Measurements from ENCODE around the gene TMEM184B. TPM values are rescaled to one million over a fixed set of nuclear protein-coding genes. Genes with fewer than 3 reads are reported as not detected.
A peak's percentile ranks its signal among the peaks of the same experiment; 100 is the strongest.

The TMEM184B gene
- total RNA-seq, 3 donors from 2014 or later (not counting 1 experiment from before 2014, with no cell fraction given), result 58.1 to 72.5 (median 68.6) TPM

GRCh38 chr22:38315823-38316363, 43.1 kb upstream of the TMEM184B start:
- ATAC-seq, result no peak
- H3K4me3 ChIP-seq (ENCODE audit: low read length), result peak overlapping the region; percentile 44
- peaks cover 51 to 66% of the 10 kb centered on the region in 2 donors for H3K4me1 Mint-ChIP-seq
- no peak for TF ChIP-seq CTCF (IDR thresholded peaks at IDR 0.05)
- no peaks in the 10 kb centered on the region for H3K9me3 ChIP-seq (ENCODE audit: control insufficient read depth, insufficient read depth, low read length)
- H3K27ac Mint-ChIP-seq, result peak overlapping the region; percentile 88 to 95
- DNase-seq, result peak in 1 of 2 donors; percentile 50
- H3K27me3 Mint-ChIP-seq (ENCODE audit: low read depth in 2 of 2), result no peaks in the 10 kb centered on the region
- no peaks in the 10 kb centered on the region for H3K9me3 Mint-ChIP-seq
- no peaks in the 10 kb centered on the region for H3K36me3 Mint-ChIP-seq
- no peaks in the 10 kb centered on the region for H3K27me3 ChIP-seq (ENCODE audit: control insufficient read depth, insufficient read depth, low read length)
- peaks cover 55% of the 10 kb centered on the region for H3K4me1 ChIP-seq (ENCODE audit: control insufficient read depth, insufficient read depth, low read length)
- H3K27ac ChIP-seq (ENCODE audit: low read length), result peak overlapping the region; percentile 79
- intact Hi-C loops (cut with micrococcal nuclease), result loop anchor here (2.0 to 10.0 kb wide), 3 partner anchors 43 to 111 kb away; partner anchors contain the start of genes MAFF and TMEM184B
- 14% methylated on average over 11 of the region's 12 CpGs for WGBS (ENCODE audit: insufficient coverage)
- H3K4me3 Mint-ChIP-seq, result peak overlapping the region; percentile 90
- H3K36me3 ChIP-seq (ENCODE audit: control insufficient read depth, insufficient read depth, low read length), result no peaks in the 10 kb centered on the region

- ATAC-seq (peak in 1 of 3 donors; percentile 12), DNase-seq (peak in 1 of 2 donors; percentile 63)
- Mint-ChIP-seq H3K27me3 (ENCODE audit: low read depth in 2 of 2) (no peaks in the 10 kb centered on the region), H3K36me3 (no peaks in the 10 kb centered on the region), H3K27ac (peak overlapping the region; percentile 88 to 95), H3K9me3 (no peaks in the 10 kb centered on the region), H3K4me3 (peak overlapping the region; percentile 90), H3K4me1 (peaks cover 55 to 73% of the 10 kb centered on the region in 2 donors)
- H3K27me3 ChIP-seq (ENCODE audit: control insufficient read depth, insufficient read depth, low read length), result no peaks in the 10 kb centered on the region
- intact Hi-C loops (cut with micrococcal nuclease), result loop anchor here (2.0 to 10.0 kb wide), 2 partner anchors 48 to 110 kb away; partner anchors contain the start of gene MAFF
- no peak overlapping the region for H3K4me3 ChIP-seq (ENCODE audit: low read length)
- peaks cover 2% of the 10 kb centered on the region for H3K36me3 ChIP-seq (ENCODE audit: control insufficient read depth, insufficient read depth, low read length)
- WGBS (ENCODE audit: insufficient coverage), result 20% methylated on average over 15 of the region's 21 CpGs
- peaks cover 55% of the 10 kb centered on the region for H3K4me1 ChIP-seq (ENCODE audit: control insufficient read depth, insufficient read depth, low read length)
- no peaks in the 10 kb centered on the region for H3K9me3 ChIP-seq (ENCODE audit: control insufficient read depth, insufficient read depth, low read length)
- no peak for TF ChIP-seq CTCF (IDR thresholded peaks at IDR 0.05)
- peak overlapping the region; percentile 79 for H3K27ac ChIP-seq (ENCODE audit: low read length)
Observed at GRCh38 chr22:38314933-38315822, 42.4 kb upstream of the TMEM184B start.

GRCh38 chr22:38314051-38314932, 41.5 kb upstream of the TMEM184B start:
- DNase-seq (peak in 1 of 2 donors; percentile 41), ATAC-seq (no peak)
- H3K36me3 ChIP-seq (ENCODE audit: control insufficient read depth, insufficient read depth, low read length), result peaks cover 2% of the 10 kb centered on the region
- H3K4me1 ChIP-seq (ENCODE audit: control insufficient read depth, insufficient read depth, low read length), result peaks cover 55% of the 10 kb centered on the region
- Mint-ChIP-seq H3K27ac (peak overlapping the region; percentile 88 to 95), H3K4me3 (peak overlapping the region; percentile 90), H3K27me3 (ENCODE audit: low read depth in 2 of 2) (no peaks in the 10 kb centered on the region), H3K36me3 (no peaks in the 10 kb centered on the region), H3K9me3 (no peaks in the 10 kb centered on the region), H3K4me1 (peaks cover 55 to 76% of the 10 kb centered on the region in 2 donors)
- H3K9me3 ChIP-seq (ENCODE audit: control insufficient read depth, insufficient read depth, low read length), result no peaks in the 10 kb centered on the region
- H3K27me3 ChIP-seq (ENCODE audit: control insufficient read depth, insufficient read depth, low read length), result no peaks in the 10 kb centered on the region
- intact Hi-C loops (cut with micrococcal nuclease), result loop anchor here (2.0 to 10.0 kb wide), 2 partner anchors 47 to 109 kb away; partner anchors contain the start of gene MAFF
- H3K27ac ChIP-seq (ENCODE audit: low read length), result peak overlapping the region; percentile 79
- WGBS (ENCODE audit: insufficient coverage), result 84% methylated on average over 23 of the region's 23 CpGs
- no peak overlapping the region for H3K4me3 ChIP-seq (ENCODE audit: low read length)
- TF ChIP-seq CTCF (IDR thresholded peaks at IDR 0.05), result no peak
